Stimulated activated CD4-positive, alpha-beta T cell treated with anti-CD3 and anti-CD28 coated beads, Interleukin-2, amount 100 ng/mL, for 24 hours (primary cell): ENCODE results near the gene MRPS18B.
"Not testable (repeated sequence)": the region's sequence is repeated elsewhere in the genome, so short reads cannot be mapped to it uniquely, and the experiment has no call there.

Source experiments
- DNase-seq, 2 donors: peaks; one replicate each; pipeline ENCODE4 v3.0.0-alpha.2; 2020

MRPS18B gene

DNA sequence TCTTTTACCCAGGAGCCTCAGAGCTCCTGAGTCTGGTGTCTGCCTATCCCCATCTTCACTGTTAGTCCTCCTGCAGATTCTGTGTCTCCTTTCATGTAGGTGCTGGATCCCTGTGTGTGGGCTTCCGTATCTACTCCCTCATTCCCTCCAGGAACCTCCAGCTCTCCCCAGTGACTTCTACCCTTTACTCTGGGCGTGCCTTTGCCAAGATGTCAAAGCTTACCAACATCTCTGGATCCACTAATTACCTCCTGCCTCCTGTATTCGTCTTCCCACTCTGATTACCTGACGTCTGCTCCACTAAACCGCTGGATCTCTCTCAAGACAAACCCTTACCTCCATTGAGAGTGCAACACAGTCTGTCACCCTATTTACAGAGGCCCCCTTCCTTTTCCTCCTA lies 27.1 kb downstream of the MRPS18B start:
- no peak for DNase-seq

DNA sequence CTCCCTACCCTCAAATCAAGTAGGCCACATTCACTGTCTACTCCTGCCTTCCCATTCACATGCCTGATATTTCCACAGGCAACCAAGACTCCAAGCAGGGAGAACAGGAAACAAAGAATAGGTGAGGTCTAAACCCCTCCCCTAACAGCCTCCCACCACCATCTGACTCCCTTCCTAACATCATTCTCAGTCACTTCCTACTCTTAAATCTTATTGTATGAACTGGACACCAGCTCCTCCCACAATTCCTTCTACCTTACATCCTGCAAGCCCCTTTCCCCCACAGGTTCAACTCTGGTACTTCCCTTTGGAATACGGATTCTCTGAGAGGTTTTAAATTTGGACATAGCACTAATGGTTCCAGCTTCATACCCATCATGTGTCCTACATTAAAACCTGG lies 28.3 kb downstream of the MRPS18B start:
- no peak for DNase-seq

DNA sequence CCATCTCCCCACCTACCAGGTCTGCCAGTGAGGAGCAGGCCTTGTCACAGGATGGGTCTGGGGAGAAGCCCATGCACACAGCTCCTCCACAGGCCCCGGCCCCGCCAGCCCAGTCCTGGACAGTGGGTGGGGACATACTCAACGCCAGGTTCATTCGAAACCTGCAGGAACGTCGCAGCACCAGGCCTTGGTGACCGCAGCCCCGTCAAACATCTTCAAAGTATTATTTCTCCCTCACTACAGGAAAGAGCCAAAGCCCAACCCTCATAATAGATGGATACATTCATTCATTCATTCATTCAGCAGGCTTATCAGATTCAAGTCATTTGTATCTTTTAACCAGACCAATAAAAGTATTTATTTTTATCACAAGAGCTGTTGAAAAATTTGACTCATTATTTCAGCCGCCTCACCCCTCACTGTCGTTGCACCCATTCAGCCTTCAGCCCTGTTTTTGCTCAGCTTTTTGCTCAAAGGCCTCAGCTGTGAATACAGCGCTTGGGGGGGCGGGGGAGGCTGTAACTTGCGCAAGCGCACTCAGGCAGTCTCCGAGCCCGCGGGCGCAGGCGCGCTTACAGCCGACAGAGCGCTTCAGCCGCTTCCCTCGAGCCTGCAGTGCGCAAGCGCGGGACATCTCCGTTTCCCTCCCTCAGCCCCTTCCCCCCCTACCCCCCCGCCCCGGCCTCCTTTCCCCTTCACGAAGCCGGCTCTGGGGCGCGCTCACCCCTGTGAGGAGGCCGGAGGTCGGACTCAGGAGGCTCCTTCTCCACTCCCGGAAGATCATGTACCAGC lies 29.0 kb downstream of the MRPS18B start, which contains the start of gene C6orf136:
Gene C6orf136 (plus strand): TSS at position 684 of the 792 bp plus-strand sequence. CDS start 99 bp downstream, at position 783.
- peak; percentile 92 to 93 for DNase-seq

DNA sequence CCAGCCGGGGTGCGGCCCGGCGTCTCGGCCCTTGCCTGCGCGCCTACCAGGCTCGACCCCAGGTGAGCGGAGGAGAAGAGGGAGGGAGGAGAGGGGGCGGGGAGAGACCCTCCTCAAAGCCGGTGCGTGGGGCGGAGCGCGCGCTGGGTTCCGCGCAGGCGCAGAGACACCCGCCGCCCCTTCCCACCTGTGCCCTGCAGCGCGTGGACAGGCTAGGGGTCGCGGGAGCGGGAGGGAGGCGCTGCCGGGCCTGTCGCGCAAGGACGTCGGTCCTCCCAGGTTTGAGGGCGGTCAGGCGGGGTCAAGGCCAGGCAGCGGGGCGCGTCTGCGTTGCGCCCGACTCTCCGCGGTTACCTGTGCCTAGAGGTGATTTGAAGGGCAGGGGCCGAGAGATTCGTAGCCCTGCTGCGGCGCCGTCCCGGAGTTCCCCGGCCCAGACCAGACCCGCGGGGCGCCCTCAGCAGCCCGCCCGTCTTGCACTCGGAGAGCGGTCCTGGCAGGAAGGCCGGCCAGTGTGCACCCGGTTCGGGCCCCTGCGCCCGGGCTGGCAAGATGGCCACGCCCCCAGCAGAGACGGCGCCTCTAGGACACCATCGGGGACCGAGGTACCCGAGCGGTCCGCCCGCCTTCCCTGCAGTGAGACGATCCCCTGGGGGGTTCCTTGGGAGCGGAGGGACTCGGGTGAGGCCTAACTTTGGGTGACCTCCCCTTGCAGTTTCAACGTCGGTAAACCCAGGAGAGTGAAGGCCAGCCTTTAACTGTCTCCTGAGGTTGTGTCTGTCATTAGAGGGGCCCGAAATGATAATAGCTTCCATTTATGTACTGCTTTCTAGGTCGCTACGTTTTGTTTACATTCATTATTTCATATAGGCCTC lies 29.8 kb downstream of the MRPS18B start:
- peak; percentile 79 to 81 for DNase-seq

DNA sequence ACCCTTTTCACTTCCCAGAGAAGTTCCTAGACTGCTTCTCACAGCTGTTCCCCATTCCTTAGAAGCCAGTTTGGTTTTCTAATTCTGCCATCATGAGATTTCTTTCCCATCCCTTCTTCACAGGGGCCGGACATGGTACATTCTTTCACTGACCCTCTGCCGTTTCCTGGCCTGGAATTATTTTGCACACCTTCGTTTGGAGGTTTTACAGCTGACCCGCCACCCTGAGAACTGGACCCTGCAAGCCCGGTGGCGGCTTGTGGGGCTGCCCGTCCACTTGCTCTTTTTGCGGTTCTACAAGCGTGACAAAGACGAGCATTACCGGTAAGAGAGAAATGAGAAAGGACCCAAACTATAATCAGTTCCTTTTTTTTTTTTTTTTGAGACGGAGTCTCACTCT lies 33.5 kb downstream of the MRPS18B start:
- no peak for DNase-seq

DNA sequence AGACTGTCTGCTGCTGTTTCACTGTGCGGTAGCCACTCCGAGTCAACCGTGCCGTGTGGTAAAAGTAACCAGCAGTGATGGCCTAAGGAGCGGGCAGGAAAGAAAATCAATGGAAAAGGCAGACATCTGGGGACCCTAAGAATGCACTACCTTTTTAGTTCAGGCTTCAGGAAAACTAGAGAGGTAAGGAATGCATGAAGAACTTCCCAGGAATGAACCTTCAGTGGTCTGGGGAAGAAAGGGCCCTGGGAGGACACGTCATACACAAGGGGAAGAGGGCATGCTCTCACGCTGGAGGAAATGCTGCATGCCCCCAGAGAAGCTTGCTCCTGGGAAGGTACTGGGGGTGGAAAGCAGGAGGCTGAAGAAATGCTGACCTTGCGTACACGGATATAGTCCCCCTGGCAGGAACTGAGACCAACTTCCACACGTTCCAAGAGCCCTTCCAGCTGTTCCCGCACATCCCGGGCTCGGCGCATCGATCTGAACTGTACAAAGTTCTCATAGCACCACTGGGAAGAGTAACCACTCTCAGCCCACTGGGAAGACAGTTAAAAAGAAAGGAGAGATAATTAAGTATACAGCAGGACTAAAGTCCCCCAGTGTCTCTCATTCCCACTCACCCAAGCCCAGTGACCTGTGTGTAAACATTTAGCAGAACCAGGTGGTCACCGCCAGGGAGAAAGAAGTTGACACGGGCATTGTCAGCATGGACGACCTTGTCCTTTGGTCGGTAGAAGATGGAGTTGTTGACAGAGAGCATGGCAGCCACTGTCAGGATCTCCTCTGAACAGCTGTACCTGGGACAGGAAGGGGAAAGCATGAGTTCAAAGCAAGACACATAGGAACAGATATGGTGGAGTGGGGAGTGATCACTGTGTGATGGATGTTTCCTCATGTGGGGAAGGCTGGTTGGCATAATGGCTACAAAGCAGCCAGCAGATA lies 37.4 kb downstream of the MRPS18B start:
- DNase-seq, result no peak

DNA sequence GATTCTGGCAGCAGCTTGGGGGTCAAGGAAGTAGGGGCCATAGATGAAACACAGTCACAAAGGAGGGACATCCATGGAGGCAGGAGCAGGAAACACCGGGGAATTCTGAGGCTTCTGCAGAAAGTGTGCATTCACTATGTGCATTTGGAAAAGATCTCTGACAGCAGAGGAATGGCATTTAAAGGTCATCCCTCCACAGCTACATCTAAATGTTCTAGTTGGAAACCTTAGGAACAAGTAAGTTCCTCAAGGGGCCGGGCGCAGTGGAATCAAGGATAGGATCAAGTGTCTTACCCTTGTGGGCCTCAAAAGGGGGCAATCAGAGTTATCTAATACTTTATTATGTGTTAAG lies 38.1 kb downstream of the MRPS18B start:
- DNase-seq, result no peak

DNA sequence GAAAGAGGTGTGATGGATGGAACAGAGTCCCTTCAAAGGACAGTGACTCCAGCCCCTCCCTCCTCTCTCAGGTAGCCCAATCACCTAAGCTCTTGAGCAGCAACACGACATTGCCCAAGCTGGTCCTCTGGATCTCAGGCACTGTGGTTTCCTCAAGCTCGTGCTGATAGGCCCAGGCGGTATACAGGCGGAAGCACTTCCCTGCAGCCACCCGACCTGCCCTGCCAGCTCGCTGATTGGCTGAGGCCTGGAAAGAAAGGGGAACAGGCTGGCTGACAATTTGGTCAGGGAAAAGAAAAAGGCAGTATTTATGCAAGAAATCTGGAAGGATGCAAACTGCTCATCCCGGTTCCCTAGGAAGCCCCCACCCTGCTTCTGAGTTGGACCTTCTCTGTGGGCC lies 38.9 kb downstream of the MRPS18B start:
- DNase-seq, result no peak

DNA sequence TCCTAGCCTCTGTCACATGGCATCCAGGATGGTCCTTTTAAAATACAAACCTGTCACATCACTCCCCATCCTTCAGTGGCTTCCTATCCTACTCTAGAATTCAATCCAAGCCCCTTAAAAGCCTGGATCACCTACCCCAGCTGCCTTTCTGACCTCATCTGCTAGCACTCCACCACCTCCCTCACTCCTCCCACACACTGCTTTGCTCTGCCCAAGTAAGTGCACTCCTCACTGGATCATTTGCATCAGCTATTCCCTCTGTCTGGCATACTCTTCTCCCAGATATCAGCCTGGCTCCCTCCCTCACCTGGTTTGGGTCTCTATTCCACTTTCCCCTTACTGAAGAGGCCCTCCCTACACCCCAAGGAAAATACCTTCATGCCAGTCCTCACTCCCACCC lies 39.8 kb downstream of the MRPS18B start:
- DNase-seq, result no peak

DNA sequence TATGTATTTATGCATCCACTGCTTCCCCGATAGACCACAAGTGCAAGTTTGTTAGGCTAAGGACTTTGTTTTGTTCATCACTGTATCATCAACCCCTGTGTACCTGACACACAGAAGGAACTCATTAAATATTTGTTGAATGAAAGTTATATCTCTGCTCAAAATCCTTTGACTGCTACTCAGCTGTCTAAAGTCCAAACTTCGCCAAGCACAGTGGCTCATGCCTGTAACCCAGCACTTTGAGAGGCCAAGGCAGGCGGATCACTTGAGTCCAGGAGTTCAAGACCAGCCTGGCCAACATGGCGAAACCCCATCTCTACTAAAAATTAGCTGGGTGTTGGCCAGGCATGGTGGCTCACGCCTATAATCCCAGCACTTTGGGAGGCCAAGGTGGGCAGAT lies 40.3 kb downstream of the MRPS18B start:
- not testable (repeated sequence) for DNase-seq

DNA sequence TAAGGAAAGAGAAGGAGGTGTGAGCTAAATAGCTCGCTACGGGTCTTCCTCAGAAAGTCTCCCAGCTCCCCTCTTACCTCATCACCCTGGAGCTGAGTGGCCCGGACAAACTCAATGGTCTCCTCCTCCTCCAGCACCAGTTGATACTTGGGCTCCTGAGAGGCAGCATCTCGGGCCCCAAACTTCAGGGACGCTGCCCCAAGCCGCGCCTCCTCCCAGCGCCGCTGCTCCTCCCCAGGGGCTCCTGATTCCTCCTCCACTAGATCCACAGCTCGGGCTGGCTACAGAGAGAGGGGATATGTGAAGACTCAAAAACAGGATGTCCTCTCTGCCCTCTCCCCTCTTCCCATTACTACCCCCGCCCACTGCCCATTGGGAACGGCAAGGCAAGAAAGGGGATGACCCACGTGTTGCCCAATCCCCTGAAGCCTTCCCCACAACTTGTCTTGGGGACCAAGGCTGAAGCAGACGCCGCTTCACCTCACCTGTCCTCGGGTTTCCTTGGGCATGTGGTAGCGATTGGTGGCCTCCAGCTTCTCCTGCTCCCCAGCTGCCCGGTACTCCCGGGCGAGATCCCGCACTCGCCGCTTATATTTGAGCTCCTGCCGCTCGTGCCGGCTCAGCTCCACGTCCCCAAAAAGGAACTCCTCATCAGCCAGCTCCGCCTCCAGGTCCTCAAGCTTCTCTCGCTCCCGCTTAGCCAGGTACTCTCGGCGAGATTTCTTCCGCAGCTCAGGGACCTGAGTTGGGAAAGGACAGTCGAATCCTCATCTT lies 47.5 kb downstream of the MRPS18B start:
- DNase-seq, result no peak

DNA sequence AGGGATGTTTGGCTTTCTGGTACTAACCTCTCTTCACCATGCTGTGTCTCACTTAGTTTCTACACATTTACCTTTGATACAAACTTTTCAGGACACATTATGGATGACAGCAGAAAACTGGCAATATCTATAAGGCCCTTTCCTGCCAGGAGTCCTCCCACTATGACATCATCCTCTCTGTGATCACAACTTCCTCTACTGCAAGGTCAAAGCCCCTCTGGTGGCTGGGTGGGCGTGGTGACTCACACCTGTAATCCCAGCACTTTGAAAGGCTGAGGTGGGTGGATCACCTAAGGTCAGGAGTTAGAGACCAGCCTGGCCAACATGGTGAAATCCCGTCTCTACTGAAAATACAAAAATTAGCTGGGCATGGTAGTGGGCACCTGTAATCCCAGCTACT lies 48.7 kb downstream of the MRPS18B start:
- peak; percentile 48 to 52 for DNase-seq

DNA sequence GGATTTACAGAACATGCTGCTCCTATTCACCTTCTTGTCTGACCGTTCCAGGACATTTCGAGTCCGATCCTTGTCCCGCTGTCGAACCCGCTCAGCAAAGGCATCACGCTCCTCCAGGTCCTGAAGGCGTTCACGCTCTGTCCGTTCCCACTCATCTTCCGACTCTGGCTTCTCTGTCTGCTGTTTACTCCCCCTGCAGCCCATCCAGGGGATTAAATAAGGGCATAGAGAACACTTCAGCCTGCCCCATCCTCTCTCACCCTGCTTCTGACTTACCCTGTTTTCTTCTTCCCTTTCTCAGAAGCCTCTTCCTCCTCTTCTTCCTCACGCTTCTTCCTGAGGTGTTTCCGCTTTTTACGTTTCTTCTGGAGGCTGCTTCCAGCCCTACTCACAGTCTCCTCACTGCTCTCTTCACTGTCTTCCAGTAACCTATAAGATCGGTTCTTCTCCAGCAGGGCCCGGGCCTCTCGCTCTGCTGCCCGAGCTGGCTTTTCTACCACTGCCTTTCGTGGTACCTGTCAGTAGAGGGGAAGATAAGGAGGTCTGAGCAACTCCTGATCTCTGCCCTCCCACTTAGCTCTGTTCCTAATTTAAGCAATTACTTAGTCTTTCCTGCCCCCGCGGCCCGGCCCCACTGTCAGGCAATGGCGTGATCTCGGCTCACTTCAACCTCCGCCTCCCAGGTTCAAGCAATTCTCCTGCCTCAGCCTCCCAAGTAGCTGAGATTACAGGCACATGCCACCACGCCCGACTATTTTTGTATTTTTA lies 53.3 kb downstream of the MRPS18B start:
- no peak for DNase-seq

DNA sequence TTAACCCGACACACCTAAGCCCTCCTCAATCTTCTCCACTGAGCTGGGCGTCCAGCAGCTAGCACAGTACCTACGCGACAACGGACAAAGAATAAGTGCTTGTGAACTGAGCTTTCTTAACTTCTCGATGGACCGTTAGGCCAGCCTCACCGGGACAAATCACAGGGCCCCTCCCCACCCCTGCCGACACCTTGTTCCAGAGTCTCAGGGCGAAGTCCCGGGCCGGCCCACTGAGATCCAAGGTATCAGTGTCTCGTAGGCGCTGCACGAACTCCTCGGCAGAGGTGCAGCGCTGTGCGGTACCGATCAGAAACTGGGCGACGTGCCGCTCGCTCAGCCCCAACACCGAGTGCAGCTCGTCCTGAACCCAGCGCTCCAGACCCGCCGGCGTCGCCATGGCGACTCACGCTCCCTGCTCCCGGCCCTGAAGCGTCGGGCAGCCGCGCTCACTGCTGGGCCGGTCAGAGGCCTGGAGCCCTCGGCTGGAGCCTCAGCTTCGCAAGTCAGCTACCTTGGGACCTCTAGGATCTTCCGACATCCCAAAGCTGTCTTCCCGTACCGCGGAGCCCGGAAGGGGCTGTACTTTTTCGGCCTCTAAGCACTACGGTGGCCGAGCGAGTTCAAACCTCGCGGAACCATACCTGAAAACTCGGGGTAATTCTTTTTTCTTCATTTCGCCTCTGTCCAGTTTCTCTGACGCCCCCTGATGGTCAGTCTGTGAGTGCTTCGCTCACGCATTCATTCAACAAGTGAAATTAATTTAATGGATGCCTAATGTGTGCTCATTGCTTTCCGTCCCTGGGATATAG lies 55.0 kb downstream of the MRPS18B start, which contains the start of gene DHX16:
Gene DHX16 (minus strand): TSS at position 562 of the 809 bp plus-strand sequence. CDS start 165 bp downstream, at position 397.
- DNase-seq, result peak; percentile 91 to 93
